IMR-90 (cell line): ENCODE measurements around the gene SF3B1.

Experiments used
- BHLHE40 ChIP-seq: fragments of 150-350 bp; IDR thresholded peaks from 2 replicates; pipeline ENCODE4 v1.6.1; 2016; ENCODE audit warnings: mild to moderate bottlenecking, low read depth, low read length
- CTCF ChIP-seq: conservative IDR thresholded peaks from 2 replicates; pipeline ENCODE4 v1.5.1; 2012; ENCODE audit warnings: mild to moderate bottlenecking, low read depth, low read length, improper control_type of control experiment
- RCOR1 ChIP-seq: IDR thresholded peaks from 2 replicates; pipeline ENCODE4 v1.6.1; 2012; ENCODE audit warnings: mild to moderate bottlenecking, low read length, improper control_type of control experiment; ENCODE audit not compliant: insufficient replicate concordance

- TF ChIP-seq CTCF (no peak), BHLHE40 (no peak), RCOR1 (no peak)
Measured at GRCh38 chr2:197472166-197472565, 37.3 kb upstream of the SF3B1 start.
